ENCODE results near the gene OPRD1.
"Not testable (repeated sequence)": the region's sequence is repeated elsewhere in the genome, so short reads cannot be mapped to it uniquely, and the experiment has no call there.

Gene OPRD1

GRCh38 chr1:28811766-28812668, at the start of gene OPRD1:
OPRD1 (plus strand) TSS chr1:28812170; CDS start chr1:28812384, 214 bp downstream.
- DNase-seq (ENCODE audit: low read depth): no peak

DNA sequence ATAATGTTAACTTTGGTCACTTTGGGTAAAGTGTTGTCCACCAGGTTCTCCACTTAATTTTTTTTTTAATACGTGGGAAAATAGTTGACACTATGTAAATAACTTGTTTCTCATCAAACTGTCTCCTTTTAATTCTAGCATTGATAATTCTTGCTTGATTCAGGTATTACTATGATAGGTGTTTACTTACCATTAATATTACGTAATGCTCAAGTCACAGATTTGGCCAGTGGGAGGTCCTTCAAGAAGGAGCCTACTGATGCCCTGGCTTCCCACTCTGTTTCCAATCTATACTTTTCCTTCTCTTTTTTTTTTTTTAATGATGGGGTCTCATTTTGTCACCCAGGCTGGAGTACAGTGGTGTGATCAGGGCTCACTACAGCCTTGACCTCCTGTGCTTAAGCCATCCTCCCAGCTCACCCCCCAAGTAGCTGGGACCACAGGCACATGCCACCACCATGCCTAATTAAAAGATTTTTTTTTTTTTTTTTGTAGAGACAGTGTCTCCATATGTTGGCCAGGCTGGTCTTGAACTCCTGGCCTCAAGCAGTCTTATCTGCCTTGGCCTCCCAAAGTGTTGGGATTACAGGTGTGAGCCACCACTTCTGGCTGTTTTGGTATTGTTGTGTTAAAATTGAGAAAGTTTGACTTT, 45.3 kb upstream of the OPRD1 start:
- DNase-seq (ENCODE audit: low read depth): no peak

GRCh38 chr1:28770601-28771165, 41.3 kb upstream of the OPRD1 start:
- no peak for DNase-seq (ENCODE audit: low read depth)

DNA sequence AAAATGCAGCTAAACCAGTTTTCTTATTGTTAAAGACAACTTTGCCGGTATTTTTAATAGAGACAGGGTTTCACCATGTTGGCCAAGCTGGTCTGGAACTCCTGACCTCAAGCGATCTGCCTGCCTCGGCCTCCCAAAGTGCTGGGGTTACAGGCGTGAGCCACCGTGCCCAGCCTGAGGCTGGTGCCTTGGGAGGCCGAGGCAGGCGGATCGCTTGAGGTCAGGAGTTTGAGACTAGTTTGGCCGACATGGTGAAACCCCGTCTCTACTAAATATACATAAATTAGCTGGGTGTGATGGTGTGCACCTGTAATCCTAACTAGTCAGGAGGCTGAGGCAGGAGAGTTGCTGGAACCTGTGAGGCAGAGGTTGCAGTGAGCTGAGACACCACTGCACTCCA, 40.0 kb upstream of the OPRD1 start:
- DNase-seq (ENCODE audit: low read depth): not testable (repeated sequence)

GRCh38 chr1:28773105-28773504, 38.9 kb upstream of the OPRD1 start:
- no peak for DNase-seq (ENCODE audit: low read depth)

DNA sequence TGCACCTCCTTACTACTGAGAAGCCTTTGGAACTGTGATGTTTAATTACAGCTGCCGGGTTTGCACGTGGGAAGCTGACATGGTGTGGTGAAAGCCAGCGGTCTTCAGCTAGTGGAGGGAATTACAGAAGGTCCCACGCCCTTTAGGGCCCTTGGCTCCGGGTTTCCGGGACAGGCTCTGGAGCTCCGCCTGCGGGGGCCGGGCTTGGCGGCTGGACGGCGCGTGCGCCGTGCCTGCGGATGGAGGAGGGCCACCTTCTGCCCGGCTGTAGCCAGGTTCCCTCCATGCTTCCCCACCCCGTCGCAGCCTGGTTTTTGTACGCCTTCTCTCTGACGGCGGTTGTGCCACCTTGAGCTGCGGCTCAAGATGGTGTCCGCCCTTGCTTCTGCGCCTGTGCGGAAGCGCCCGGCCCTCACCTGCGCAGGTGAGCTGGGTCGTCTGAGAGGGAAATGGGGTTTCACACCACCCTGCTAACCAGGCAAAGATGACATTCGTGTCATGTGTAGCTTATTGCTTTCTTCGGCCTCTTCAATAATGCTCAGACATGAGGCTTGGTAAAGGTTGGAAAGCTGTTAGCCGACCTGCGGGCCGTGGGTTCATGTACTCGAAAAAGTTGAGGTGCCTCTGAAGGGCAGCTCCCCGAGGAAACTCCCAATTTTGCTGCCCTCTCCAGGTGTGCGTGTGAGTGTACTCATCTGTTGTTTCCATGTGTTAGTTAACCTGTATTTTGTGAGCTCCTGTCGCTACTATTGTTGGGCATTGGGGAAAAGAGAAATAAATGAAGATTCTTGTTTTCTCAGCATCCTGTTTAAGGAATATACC, 36.6 kb upstream of the OPRD1 start:
- peak; percentile 46 for DNase-seq (ENCODE audit: low read depth)

- no peak for DNase-seq (ENCODE audit: low read depth)
These were observed 35.6 kb upstream of the OPRD1 start for GRCh38 chr1:28776341-28776740.

DNA sequence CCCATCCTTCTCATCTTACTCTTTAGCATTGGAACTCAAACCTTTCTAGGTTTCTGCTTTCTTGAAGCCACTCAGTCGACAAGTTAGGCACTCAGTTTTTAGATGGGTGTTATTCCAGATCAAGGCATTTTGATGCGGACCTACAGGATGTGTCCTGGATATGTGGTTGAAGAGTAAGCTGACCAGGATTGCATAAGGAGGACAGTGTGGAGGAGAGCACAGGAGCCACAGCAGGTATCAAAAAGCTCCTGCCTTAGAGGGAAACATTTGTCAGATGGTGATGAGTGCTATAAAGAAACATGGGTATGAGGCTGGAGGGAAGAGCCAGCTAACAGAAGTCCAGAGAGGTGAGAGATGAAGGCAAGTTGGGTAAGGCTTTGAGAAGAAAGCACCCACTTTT, 33.9 kb upstream of the OPRD1 start:
- DNase-seq (ENCODE audit: low read depth): no peak

- no peak for DNase-seq (ENCODE audit: low read depth)
These were observed 32.1 kb upstream of the OPRD1 start for GRCh38 chr1:28779751-28780408.

DNA sequence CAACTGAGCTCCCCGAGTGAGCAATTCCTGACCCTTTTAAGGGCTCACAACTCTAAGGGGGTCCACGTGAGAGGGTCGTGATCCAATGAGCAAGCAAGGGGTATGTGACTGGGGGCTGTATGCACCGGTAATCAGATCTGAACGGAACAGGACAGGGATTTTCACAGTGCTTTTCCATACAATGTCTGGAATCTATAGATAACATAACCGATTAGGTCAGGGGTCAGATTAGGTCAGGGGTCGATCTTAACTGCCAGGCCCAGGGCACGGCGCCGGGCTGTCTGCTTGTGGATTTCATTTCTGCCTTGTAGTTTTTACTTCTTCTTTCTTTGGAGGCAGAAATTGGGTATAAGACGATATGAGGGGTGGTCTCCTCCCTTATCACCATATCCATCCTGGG, 30.7 kb upstream of the OPRD1 start:
- DNase-seq (ENCODE audit: low read depth): no peak

DNA sequence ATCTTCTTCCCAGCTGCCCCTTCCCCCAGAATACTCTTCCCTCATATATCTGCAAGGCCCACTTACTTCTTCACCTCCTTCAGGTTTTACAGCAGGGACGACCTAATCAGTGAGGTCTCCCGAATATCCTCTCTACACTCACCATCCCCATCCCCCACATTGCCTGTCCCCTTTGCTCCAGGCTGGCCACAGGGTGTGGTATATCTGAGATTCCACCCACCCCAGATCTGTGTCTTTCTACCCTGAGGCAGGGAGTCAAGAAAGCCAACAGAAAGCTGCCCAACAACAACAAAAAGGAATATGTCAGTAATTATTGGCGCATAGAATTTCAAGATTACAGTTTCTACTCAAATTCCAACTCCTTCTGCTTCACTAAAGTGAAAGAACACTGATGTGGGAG, 30.0 kb upstream of the OPRD1 start:
- DNase-seq (ENCODE audit: low read depth): no peak

DNA sequence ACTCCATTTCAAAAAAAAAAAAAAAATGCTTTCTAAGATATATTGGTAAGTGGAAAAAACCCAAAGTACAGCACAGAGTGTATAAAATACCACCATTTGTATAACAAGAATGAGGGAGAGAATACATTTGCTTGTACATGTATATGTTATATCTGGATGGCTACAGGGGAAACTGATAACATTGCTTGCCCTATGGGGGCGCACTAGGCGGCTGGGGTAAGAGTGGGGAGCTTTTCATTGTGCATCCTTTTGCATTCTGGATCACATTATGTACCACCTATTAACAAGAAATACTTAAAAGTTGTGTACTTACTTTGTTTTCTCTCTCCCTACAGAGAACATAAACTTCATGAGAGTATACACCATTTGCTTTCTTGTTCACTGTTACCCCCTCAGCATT, 28.6 kb upstream of the OPRD1 start:
- no peak for DNase-seq (ENCODE audit: low read depth)

GRCh38 chr1:28789412-28789811, 22.6 kb upstream of the OPRD1 start:
- no peak for DNase-seq (ENCODE audit: low read depth)

- DNase-seq (ENCODE audit: low read depth): no peak
These were observed 22.2 kb upstream of the OPRD1 start for GRCh38 chr1:28789816-28790215.

GRCh38 chr1:28790377-28791035, 21.5 kb upstream of the OPRD1 start:
- DNase-seq (ENCODE audit: low read depth): no peak

GRCh38 chr1:28791929-28792328, 20.0 kb upstream of the OPRD1 start:
- not testable (repeated sequence) for DNase-seq (ENCODE audit: low read depth)

GRCh38 chr1:28792644-28793121, 19.3 kb upstream of the OPRD1 start:
- no peak for DNase-seq (ENCODE audit: low read depth)

GRCh38 chr1:28794582-28794981, 17.4 kb upstream of the OPRD1 start:
- not testable (repeated sequence) for DNase-seq (ENCODE audit: low read depth)

- no peak for DNase-seq (ENCODE audit: low read depth)
These were observed 15.4 kb upstream of the OPRD1 start for GRCh38 chr1:28796352-28797211.

DNA sequence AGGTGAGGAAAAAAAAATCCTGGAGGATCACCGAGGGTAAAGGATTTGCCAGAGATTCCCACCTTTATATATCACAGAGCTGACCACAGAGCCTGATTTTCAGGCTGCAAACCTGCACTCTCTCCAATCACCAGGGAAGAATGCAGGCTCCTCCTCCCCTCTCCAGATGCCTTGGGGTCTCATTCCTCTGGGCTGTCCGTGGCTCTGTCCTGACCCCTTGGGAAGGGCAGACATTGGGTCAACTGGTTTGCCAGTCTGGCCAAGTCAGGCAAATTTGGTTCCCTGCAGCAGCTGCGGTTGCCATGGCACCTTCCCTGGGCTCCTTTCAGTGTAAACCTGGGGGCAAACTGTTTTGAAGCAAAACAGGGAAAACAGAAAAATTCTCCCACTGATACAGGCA, 11.6 kb upstream of the OPRD1 start:
- no peak for DNase-seq (ENCODE audit: low read depth)
